GM19099 (cell line): Measurements from ENCODE around the gene TBC1D16.

ENCODE experiments used
- POLR2A ChIP-seq: IDR thresholded peaks from 3 replicates; pipeline ENCODE4 v1.6.1; 2011; ENCODE audit warnings: low read depth; ENCODE audit not compliant: insufficient read length; ENCODE audit errors: extremely low read depth

The TBC1D16 gene

DNA sequence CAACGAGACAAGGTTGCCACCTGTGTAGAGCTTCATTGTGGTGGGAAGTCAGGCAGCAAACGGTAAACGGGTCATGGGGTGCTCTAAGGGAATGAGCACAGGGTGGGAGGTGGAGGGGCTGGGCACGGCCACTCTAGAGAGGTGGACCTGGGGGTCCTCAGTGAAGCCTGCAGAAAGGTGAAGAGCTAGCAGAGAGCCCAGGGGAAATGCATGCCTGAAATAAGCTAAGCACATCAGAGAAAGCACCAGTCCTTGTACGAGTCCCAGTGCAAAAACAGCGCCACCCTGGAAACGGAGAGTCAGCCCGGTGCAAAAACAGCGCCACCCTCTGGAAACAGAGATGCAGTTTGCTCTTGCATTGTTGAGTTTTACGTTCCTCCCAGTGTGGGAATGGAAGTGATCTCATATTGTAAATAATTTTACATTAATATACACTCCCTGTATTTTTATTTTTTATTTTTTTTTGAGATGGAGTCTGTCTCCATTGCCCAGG lies 65.0 kb downstream of the TBC1D16 start:
- no peak for TF ChIP-seq POLR2A

DNA sequence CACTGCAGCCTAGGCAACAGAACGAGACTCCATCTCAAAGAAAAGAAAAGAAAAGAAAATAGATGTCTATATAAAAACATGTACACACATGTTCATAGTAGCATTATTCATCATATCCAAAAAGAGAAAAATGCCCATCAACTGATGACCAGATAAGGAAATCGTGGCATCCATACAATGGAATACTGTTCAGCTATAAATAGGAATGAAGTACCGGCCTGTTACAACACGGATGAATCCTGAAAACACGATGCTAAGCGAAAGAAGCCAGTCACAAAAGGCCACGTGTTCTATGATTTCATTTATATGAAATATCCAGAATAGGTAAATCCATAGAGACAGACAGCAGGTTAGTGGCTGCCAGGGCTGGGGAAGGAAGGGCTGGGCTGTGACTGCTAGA lies 65.8 kb downstream of the TBC1D16 start:
- no peak for TF ChIP-seq POLR2A

DNA sequence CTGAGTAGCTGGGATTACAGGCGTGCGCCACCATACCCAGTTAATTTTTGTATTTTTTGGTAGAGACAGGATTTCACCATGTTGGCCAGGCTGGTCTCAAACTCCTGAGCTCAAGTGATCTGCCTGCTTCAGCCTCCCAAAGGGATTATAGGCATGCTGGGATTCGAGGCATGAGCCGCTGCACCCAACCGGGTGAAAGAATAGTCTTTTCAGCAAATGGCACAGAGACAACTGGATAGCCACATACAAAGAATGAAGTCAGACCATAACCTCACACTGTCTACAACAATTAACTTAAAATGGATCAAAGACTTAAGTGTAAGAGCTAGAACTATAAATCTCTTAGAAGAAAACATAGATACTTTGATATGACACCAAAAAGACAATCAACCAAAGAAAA lies 67.6 kb downstream of the TBC1D16 start:
- TF ChIP-seq POLR2A: no peak

DNA sequence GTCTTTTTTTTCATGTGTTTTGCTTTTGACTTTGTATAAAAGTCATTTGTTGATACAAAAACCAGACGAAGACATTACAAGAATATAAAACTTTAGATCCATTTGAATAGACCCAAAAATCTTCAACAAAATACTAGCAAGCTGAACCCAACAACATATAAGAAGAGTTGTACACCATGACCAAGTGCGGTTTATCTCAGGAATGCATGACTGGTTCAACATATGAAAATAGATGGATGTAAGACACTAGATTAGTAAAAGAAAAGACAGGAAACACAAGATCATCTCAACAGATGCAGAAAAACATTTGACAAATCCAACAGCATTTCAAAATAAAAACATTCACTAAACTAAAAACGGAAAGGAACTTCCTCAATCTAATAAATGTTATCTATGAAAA lies 69.0 kb downstream of the TBC1D16 start:
- no peak for TF ChIP-seq POLR2A

DNA sequence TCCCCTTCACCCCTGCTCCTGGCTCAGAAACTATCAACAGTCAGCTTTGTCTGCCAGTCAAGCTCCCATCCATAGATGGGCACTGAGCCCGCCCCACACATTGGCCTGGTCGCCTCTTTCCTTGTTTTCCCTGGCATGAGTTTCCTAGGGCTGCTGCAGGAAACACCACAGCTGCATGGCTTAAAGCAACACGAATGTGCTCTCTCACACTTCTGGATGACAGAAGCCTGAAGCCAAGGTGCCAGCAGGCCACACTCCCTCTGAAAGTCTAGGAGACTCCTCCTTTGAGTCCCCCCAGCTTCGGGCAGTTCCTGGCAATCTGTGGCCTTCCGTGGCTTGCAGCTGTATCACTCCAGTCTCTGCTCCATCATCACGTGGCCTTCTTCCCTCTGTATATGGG lies 69.9 kb downstream of the TBC1D16 start:
- no peak for TF ChIP-seq POLR2A

DNA sequence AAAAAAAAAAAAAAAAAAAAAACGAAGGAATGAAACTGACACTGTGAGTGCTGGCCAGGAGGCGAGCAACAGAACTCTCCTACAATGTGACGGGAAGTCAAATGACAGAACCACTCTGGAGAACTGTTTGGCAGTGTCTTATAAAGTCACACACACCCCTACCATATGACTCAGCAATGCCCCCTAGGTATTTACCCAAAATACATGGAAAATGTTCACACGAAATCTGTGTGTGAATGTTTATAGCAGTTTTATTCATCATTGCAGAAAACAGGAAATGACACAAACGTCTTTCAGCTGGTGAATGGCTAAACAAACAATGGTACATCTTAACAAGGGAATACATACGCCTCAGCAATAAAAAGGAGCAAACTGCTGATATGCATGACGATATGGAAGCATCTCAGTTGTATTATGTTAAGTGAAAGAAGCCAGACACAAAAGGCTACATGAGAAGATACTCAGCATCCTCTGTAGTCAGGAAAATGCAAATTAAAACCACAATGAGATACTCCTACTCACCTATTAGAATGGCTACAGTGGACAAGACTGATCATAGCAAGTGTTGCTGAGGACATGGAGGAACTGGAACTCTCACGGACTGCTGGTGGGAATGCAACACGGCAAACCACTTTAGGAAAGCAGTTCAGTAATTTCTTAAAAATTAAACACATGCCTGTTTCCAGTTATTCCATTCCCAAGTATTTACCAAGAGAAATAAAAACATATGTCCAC lies 74.7 kb downstream of the TBC1D16 start:
- TF ChIP-seq POLR2A: no peak

- no peak for TF ChIP-seq POLR2A
Measured at GRCh38 chr17:79959042-79959441, 76.6 kb downstream of the TBC1D16 start.

DNA sequence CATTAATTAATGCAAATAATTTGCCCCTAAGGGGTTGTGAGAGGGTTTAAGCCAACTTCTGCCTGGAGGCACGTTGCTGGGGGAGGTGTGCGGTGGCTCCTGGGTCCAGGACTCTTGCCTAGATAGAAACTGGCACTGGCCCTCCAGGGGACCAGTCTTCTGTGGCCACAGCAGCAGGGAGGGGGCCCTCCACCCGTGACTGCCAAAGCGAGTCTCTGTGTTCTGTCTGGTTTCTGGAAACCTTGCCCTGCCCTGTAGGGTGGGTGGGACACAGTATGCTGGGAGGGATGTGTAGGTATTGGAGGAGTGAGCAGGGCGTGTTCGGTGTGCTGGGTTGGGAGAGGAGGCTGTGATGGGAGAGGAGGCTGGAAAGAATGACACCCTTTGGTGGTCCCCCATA lies 78.8 kb downstream of the TBC1D16 start:
- no peak for TF ChIP-seq POLR2A

DNA sequence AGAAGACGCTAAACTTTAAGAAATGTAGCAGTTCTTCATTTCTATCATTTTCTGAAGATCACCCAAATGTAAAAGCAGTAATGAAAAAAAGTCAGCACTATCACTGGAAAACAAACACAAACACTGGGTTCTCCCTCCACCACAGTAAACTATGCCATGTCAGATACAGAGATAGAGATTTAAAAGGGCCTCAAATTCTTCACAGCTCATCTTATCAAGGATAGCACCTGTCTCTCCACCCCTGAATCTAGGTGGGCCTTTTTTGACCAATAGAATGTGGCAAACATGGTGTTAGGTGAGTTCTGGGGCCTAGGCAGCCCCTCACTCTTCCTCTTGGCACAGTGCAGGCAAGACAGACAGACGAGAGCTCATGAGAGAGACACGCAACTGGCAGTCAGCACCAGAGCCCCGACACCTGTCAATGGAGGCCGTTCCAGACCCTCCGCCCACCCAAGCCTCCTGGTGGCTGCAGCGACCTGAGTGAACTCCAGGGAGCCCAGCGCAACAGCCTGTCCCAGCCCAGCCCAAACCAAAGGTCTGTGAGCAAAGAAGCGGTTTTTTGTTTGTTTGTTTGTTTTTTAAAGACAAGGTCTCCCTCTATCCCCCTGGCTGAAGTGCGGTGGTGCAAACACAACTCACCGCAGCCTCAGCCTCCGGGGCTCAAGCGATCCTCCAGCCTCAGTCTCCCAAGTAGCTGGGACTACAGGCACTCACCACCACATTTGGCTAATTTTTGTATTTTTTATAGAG lies 79.8 kb downstream of the TBC1D16 start:
- no peak for TF ChIP-seq POLR2A

DNA sequence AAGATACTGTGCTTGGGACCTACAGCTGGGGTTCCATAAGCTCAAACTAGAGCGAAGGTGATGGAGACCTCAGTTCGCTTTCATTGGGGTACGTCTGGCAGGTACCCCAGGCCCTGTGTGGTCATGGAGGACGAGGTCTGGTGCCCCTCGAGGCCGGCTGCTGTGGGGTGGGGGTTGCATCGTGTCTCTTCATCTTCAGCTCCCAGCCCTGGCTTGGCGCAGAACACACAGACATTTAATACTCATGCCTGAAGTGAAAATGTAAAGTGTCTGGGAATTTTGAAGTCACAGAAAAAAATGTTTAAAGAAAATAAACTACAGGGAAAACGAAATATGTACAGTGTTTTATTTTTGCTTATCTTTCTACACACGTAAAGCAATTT lies 80.5 kb downstream of the TBC1D16 start:
- no peak for TF ChIP-seq POLR2A

GRCh38 chr17:79954281-79955166 lies 81.1 kb downstream of the TBC1D16 start:
- TF ChIP-seq POLR2A: no peak

GRCh38 chr17:79953335-79953734 lies 82.3 kb downstream of the TBC1D16 start:
- TF ChIP-seq POLR2A: no peak

DNA sequence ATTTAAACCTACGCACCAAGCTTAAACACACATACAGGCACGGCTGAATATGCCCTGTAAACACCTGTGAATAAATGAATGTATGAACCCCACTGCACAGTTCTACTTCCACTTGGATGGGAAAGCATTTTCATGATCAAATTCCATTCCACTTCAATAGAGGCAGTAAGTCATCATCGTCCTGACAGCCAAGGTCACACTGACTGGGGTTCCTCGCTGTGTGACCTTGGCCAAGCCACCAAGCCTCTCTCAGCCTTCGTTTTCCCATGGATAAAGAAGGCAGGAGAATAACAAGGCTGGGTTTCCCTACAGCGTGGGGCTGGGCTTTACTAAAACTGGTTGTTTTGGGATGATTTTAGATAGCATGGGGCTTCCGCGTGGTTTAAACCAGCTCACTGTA lies 82.8 kb downstream of the TBC1D16 start:
- TF ChIP-seq POLR2A: no peak

DNA sequence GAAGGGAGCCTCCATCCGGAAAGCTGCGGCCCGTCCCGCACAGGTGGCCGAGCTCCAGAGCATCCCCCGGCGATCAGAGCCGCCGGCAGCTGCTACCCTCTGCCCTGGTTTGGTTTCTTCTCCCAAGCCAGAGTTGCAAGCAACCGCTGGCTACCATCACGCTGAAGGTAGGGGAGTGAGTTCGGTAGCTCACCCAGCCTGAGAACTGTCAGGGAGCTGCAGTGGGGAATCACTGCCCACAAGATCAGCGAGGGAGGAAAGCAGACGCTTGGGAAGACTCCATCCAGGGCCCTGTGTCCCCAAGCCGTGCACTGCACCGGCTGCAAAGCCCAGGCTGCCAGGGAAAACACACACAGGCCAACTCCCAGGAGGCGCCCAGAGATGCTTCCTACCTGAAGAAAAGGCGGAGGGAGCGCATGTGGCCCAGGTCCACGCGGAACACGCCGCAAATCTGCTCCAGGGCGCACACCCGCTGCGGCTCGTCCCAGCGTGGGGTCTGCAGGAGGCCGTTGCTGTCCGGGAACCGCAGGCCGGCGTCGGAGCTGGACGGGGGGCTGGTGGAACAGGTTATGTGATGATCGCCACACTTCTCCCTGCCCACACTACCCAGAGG lies 83.3 kb downstream of the TBC1D16 start:
- no peak for TF ChIP-seq POLR2A
